Limb (tissue), 2 donors: Measurements from ENCODE around the gene MID1.
"Not testable (repeated sequence)": the region's sequence is repeated elsewhere in the genome, so short reads cannot be mapped to it uniquely, and the experiment has no call there.

Source experiments
- DNase-seq, 2 donors: peaks; one replicate each; pipeline ENCODE4 v3.0.0-alpha.2; 2016; ENCODE audit errors: extremely low spot score in 2 of 2

The MID1 gene

GRCh38 chrX:10617186-10617998 is 3.0 kb downstream of the MID1 start:
- DNase-seq, result no peak

- DNase-seq, result peak in 1 of 2 donors; percentile 58
Observed at GRCh38 chrX:10615931-10616774, 4.2 kb downstream of the MID1 start.

DNA sequence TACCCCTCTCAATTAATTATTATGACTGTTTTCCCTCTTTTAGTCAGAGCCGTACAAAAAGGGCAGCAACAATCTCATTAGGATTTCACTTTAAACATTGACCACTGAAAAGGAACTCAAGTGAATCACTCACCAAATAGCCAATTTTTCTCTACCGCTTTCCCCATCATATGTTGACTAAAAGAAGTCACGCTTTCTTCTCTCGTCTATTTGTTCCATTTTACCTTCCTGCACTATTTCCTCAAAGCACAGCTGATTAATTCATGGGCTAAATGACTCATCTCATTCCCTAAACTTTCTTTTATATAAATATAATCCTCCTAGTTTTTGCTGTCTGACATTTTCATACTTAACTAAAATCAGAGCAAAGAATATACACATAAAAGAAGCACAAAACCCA is 8.2 kb downstream of the MID1 start:
- no peak for DNase-seq

DNA sequence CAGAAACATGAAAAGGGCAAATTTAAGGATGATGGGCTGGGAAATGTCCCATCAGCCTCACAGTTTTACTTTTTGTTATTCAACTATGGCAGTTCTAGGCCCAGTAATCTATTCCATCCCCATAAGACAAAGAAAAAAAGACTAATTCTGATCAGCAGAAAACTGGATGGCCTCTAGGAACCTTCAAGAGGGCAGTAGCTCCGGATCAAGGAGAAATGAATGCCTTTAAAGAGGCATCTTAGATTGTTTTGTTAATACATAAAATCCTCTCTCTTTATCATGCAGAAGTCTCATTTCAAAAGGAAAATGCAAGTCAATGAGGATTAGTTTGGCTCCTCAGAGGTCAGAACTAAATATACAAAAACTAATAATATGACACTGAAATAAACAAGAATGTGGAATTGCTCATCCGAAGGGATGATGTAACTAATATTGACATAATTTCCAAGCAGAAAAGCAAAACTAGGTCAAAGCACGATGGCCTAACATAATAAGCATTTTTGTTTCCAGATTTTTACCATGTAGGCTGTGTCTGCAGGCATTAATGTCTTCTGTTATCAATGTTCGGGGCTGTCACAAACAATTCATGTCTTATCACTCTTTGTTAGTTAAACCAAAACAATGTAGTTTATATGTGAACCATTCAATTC is 8.8 kb downstream of the MID1 start:
- DNase-seq, result no peak

- DNase-seq, result no peak
Observed at GRCh38 chrX:10608099-10608498, 12.3 kb downstream of the MID1 start.

- DNase-seq, result no peak
Observed at GRCh38 chrX:10607233-10607632, 13.2 kb downstream of the MID1 start.

DNA sequence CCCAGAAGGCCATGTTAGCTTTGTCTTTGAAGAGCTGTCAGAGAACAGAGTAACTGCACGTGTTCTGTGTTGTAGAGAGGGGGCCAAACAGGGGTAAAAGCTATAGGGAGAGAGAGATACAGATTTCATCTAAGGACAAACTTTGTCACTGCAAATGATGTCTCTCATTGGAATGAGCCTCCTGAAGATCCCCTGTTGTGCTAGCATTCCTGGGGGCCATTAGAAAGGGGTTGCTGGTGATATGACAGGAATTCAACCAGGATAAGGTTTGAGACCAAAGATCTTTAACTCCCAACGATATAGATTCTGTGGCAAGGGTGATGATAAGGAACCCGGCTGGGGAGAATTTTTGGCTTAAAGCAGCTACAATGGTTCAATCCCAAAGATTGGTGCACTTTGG is 16.8 kb downstream of the MID1 start:
- no peak for DNase-seq

DNA sequence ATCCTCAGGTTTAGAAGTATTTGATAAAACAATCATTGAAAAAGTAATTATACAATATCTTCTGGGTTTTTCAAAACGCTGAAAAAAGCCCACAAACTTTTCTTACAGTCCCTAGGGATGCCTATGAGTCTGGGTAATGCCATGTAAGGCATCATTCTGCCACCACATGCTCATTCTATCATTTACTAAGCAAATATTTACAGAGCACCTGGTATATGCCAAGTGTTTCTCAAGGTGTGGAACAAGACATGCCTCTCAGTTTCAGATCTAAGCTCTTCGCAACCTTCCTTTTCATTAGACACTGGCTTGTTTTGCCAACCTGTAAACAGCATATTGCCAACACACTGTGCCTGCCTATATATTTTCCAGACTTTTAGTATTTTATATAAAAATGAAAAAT is 17.7 kb downstream of the MID1 start:
- no peak for DNase-seq

- no peak for DNase-seq
Observed at GRCh38 chrX:10600479-10600878, 19.9 kb downstream of the MID1 start.

- no peak for DNase-seq
Observed at GRCh38 chrX:10598540-10598939, 21.8 kb downstream of the MID1 start.

DNA sequence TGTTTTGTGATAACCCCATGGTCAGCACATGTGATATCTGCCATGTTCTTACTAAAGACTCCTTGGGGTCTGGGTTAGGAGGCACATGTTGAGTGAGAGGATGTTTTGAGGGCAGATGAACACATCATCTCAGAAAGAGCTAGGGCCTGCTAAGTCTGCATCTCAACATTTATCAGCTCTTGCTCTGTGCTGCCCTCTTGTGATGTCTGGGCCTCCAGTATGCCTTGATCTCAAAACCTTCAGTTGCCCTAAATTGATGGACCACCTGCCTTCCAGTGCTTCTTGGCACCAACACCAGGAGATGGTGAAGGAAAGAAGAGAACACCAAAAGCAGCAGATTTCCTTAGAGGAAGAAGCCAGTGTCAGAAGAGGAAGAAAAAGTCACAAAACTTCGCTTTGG is 22.5 kb downstream of the MID1 start:
- no peak for DNase-seq

- DNase-seq, result no peak
Observed at GRCh38 chrX:10591363-10592335, 28.7 kb downstream of the MID1 start.

DNA sequence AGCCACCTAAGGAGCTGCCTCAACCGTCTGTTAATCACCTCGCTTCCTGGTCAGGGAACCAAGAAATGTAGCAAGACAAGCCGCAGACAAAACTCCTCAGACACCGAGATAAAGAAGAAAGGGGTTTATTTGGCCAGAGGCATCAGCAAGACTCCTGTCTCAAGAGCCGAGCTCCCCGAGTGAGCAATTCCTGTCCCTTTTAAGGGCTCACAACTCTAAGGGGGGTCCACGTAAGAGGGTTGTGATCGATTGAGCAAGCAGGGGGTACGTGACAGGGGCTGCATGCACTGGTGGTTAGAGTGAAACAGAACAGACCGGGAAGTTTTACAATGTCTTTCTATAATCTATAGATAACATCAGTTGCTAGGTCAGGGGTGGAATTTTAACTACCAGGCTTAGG is 30.6 kb downstream of the MID1 start:
- not testable (repeated sequence) for DNase-seq

GRCh38 chrX:10589098-10589497 is 31.3 kb downstream of the MID1 start:
- DNase-seq, result no peak

- not testable (repeated sequence) for DNase-seq
Observed at GRCh38 chrX:10584882-10585281, 35.5 kb downstream of the MID1 start.

GRCh38 chrX:10582945-10583344 is 37.4 kb downstream of the MID1 start:
- DNase-seq, result no peak

DNA sequence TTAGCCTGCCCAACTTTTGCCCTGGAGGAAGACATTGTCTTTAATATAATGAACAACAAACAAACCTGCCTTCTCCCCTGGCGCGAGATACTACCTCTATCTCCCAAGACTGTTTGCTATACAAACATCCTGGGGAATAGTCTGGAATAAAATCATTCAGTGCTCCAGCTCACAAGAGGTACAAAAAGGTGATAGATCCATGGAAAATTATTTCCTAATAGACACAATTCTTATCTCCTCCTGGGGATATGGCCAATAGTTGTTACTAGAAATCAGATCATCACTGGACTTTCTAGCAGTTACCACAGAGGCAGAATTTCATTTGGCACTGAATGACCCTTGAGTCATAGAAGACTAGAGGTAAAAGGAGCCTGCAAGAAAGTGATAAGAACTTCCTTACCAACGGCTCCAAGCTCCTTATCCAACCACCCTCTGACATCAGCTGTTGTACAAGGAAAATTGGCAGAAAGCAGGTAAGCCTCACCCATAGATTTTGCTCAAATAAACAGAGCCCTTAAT is 38.1 kb downstream of the MID1 start:
- DNase-seq, result no peak

DNA sequence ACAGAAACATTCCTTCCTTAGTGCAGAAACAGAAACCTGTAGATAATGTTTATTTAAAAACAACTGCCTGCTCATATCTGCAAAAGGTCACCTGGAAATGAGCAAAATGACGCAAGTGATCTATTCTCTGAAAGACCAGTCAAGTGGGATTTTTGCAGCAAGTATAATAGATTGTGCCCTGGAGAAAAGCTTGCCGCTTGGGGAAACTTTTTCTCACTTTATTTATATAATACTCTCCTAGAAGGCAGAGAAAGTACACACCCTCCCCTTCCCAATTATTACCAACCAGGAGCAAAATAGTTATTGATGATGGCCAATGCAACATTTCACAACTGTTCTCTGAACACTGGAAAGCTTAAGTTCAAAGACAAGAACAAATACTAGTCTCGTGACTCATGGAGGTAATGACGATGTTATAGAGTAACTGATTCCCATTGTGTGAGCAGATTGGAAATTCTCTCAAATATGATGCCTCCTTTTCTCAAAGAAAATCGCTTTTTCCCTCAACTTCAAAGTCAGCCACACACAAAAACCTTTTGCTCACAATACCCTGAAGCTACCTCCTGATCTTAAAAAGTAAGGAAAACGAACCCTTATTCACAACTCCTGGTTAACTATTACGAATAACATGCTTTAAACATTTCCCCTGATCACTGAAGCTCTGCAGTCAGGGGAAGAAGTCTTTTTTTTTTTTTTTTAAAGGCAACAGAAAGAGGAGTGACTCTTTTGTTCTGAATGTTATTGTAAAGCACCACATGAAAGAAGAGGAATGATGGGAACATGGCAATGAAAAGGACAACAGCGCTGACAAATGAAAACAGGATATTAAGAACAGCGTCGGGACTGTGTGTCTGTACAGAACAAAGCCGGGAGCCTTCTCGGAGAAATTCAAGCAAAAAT is 41.0 kb downstream of the MID1 start:
- DNase-seq, result no peak

- DNase-seq, result no peak
Observed at GRCh38 chrX:10578527-10578926, 41.9 kb downstream of the MID1 start.

- no peak for DNase-seq
Observed at GRCh38 chrX:10577853-10578252, 42.5 kb downstream of the MID1 start.
